ENCODE measurements around the gene CIP2A.

The CIP2A gene

GRCh38 chr3:108509871-108510270 lies 79.4 kb downstream of the CIP2A start:
- no peak for DNase-seq (ENCODE audit: extremely low read depth, insufficient read length)
- Histone ChIP-seq H3K27me3 (replicated peaks; ENCODE audit: control insufficient read depth, insufficient read depth, low read length) (no peaks in the 10 kb centered on the region), H3K4me3 (replicated peaks; ENCODE audit: low read depth, low read length) (no peak overlapping the region), H3K36me3 (ENCODE audit: control insufficient read depth, insufficient read depth, low read length) (no peaks in the 10 kb centered on the region)
- TF ChIP-seq, protein P1, sequence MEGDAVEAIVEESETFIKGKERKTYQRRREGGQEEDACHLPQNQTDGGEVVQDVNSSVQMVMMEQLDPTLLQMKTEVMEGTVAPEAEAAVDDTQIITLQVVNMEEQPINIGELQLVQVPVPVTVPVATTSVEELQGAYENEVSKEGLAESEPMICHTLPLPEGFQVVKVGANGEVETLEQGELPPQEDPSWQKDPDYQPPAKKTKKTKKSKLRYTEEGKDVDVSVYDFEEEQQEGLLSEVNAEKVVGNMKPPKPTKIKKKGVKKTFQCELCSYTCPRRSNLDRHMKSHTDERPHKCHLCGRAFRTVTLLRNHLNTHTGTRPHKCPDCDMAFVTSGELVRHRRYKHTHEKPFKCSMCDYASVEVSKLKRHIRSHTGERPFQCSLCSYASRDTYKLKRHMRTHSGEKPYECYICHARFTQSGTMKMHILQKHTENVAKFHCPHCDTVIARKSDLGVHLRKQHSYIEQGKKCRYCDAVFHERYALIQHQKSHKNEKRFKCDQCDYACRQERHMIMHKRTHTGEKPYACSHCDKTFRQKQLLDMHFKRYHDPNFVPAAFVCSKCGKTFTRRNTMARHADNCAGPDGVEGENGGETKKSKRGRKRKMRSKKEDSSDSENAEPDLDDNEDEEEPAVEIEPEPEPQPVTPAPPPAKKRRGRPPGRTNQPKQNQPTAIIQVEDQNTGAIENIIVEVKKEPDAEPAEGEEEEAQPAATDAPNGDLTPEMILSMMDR (IDR thresholded peaks at IDR 0.05; ENCODE audit: insufficient read depth, low read length, poor library complexity, severe bottlenecking) = no peak

DNA sequence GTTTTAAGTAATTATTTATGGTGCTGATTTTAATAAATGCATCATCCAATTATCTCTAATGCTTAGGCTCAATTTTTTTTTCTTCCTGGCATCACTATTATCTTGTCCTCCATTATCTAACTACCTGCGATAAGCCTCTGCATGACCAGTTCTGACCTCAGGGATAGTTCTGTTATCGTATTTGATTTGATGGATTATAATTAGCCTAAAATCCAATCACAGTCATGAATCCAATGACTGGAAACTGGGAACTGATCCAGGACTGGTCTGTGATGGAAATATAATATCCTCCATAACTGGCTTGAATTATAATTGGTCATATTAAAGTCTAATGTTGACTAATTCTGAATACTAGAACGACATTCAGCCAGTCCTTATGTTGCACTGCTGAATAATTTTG lies 80.0 kb downstream of the CIP2A start:
- Histone ChIP-seq H3K36me3 (ENCODE audit: control insufficient read depth, insufficient read depth, low read length) (no peaks in the 10 kb centered on the region), H3K4me3 (replicated peaks; ENCODE audit: low read depth, low read length) (no peak overlapping the region), H3K27me3 (replicated peaks; ENCODE audit: control insufficient read depth, insufficient read depth, low read length) (no peaks in the 10 kb centered on the region)
- no peak for DNase-seq (ENCODE audit: extremely low read depth, insufficient read length)
- TF ChIP-seq, protein P1 (IDR thresholded peaks at IDR 0.05; ENCODE audit: insufficient read depth, low read length, poor library complexity, severe bottlenecking) = no peak

DNA sequence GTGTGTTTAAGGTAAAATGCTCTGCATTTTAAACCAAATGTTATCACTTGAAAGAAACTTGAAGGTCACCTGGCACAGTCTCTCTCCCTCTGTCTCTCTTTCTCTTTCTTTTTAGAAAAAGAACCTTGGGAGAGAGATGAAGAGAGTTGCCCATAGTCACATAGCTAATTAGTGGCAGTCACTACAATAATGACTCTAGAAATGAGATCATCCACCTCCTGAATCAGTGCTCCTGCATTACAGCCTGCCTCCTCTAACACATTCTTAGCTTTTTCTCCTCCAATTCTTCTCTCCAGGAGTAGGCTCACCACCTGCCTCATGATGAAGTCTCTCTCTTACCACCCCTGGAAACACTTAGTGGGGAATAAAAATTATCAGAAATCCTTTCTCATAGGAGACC lies 81.3 kb downstream of the CIP2A start:
- H3K27me3 ChIP-seq (replicated peaks; ENCODE audit: control insufficient read depth, insufficient read depth, low read length) = no peaks in the 10 kb centered on the region
- H3K36me3 ChIP-seq (ENCODE audit: control insufficient read depth, insufficient read depth, low read length) = no peaks in the 10 kb centered on the region
- TF ChIP-seq, protein P1 (IDR thresholded peaks at IDR 0.05; ENCODE audit: insufficient read depth, low read length, poor library complexity, severe bottlenecking) = no peak
- H3K4me3 ChIP-seq (replicated peaks; ENCODE audit: low read depth, low read length) = no peak overlapping the region
- DNase-seq (ENCODE audit: extremely low read depth, insufficient read length) = no peak

DNA sequence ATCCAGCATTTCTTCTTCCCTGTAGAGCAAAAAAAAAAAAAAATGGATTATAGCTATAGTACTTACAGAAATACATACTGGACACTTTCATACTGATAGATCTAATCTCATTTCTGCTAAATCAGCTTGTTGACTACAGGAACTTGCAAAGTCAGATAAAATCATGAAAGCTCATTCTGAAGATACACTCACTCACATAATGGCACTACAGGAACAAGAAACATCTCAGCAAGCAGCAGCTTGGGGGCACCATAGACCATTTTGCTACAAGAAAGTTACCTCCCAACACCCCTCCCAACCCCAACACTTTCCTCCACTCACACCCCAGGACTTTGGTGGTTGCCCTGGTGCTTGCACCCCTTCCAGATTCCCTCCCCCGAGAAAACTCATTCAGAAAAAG lies 83.4 kb downstream of the CIP2A start:
- DNase-seq (ENCODE audit: extremely low read depth, insufficient read length) = no peak
- Histone ChIP-seq H3K4me3 (replicated peaks; ENCODE audit: low read depth, low read length) (no peak overlapping the region), H3K27me3 (replicated peaks; ENCODE audit: control insufficient read depth, insufficient read depth, low read length) (no peaks in the 10 kb centered on the region), H3K36me3 (ENCODE audit: control insufficient read depth, insufficient read depth, low read length) (no peaks in the 10 kb centered on the region)
- TF ChIP-seq, protein P1 (IDR thresholded peaks at IDR 0.05; ENCODE audit: insufficient read depth, low read length, poor library complexity, severe bottlenecking) = no peak

DNA sequence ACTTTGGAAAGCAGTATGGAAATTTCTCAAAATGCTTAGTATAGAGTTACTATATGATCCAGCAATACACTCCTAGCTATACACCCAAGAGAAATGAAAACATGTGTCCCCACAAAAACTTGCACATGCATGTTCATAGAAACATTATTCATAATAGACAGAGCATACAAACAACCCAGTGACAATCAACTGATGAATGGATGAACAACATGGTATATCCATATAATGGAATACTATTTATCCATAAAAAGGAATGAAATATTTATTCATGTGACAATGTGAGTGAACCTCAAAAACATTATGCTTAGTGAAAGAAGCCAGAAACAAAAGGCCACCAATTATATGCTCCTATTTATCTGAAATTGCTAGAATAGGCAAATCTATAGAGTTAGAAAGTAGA lies 85.5 kb downstream of the CIP2A start:
- TF ChIP-seq, protein P1 (IDR thresholded peaks at IDR 0.05; ENCODE audit: insufficient read depth, low read length, poor library complexity, severe bottlenecking) = no peak
- no peak for DNase-seq (ENCODE audit: extremely low read depth, insufficient read length)
- Histone ChIP-seq H3K36me3 (ENCODE audit: control insufficient read depth, insufficient read depth, low read length) (no peaks in the 10 kb centered on the region), H3K4me3 (replicated peaks; ENCODE audit: low read depth, low read length) (no peak overlapping the region), H3K27me3 (replicated peaks; ENCODE audit: control insufficient read depth, insufficient read depth, low read length) (no peaks in the 10 kb centered on the region)

DNA sequence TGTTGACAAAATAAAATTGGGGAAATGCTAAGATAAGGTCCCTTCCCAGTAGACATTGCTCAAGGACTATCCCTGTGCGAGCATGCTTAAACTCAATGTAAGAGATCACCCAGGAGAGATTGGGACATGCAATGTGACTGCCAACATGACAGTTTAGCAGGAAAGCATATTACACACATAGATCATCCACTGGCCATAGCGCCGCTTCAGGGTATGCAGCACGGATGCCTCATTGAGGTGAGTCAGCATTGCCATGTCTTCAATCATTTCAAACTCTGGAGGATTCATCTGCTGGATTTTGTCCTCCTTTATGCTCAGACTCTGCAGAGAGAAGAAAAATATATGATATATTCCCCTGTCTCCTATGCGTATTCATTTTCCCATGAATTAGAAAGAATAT lies 87.7 kb downstream of the CIP2A start:
- no peaks in the 10 kb centered on the region for H3K27me3 ChIP-seq (replicated peaks; ENCODE audit: control insufficient read depth, insufficient read depth, low read length)
- DNase-seq (ENCODE audit: extremely low read depth, insufficient read length) = no peak
- TF ChIP-seq, protein P1 (IDR thresholded peaks at IDR 0.05; ENCODE audit: insufficient read depth, low read length, poor library complexity, severe bottlenecking) = no peak
- H3K4me3 ChIP-seq (replicated peaks; ENCODE audit: low read depth, low read length) = no peak overlapping the region
- no peaks in the 10 kb centered on the region for H3K36me3 ChIP-seq (ENCODE audit: control insufficient read depth, insufficient read depth, low read length)
